SK-N-DZ (cell line): ENCODE results near the gene PPFIA2.
A peak's percentile ranks its signal among the peaks of the same experiment; 100 is the strongest.
"Not testable (repeated sequence)": the region's sequence is repeated elsewhere in the genome, so short reads cannot be mapped to it uniquely, and the experiment has no call there.

ENCODE experiments used
- DNase-seq: peaks from one replicate; pipeline ENCODE4 v3.0.0-alpha.2; 2015; ENCODE audit warnings: low spot score

The PPFIA2 gene

GRCh38 chr12:81670759-81671158 lies 88.4 kb downstream of the PPFIA2 start:
- no peak for DNase-seq

- no peak for DNase-seq
Observed at GRCh38 chr12:81668475-81668874, 90.7 kb downstream of the PPFIA2 start.

GRCh38 chr12:81659310-81659709 lies 99.8 kb downstream of the PPFIA2 start:
- not testable (repeated sequence) for DNase-seq

- peak; percentile 51 for DNase-seq
Observed at GRCh38 chr12:81644503-81644902, 114.6 kb downstream of the PPFIA2 start.

- DNase-seq: no peak
Observed at GRCh38 chr12:81639196-81639595, 120.0 kb downstream of the PPFIA2 start.

- no peak for DNase-seq
Observed at GRCh38 chr12:81633127-81633526, 126.0 kb downstream of the PPFIA2 start.

- DNase-seq: peak; percentile 66
Observed at GRCh38 chr12:81627336-81628189, 131.6 kb downstream of the PPFIA2 start.

- no peak for DNase-seq
Observed at GRCh38 chr12:81626406-81626805, 132.7 kb downstream of the PPFIA2 start.

- DNase-seq: no peak
Observed at GRCh38 chr12:81617915-81618314, 141.2 kb downstream of the PPFIA2 start.

- no peak for DNase-seq
Observed at GRCh38 chr12:81615026-81615588, 144.0 kb downstream of the PPFIA2 start.

- DNase-seq: no peak
Observed at GRCh38 chr12:81610955-81611889, 147.9 kb downstream of the PPFIA2 start.

- no peak for DNase-seq
Observed at GRCh38 chr12:81597928-81598604, 161.1 kb downstream of the PPFIA2 start.

- DNase-seq: no peak
Observed at GRCh38 chr12:81596558-81596957, 162.6 kb downstream of the PPFIA2 start.

- no peak for DNase-seq
Observed at GRCh38 chr12:81591256-81591655, 167.9 kb downstream of the PPFIA2 start.

GRCh38 chr12:81590703-81591102 lies 168.4 kb downstream of the PPFIA2 start:
- not testable (repeated sequence) for DNase-seq

- DNase-seq: no peak
Observed at GRCh38 chr12:81588235-81589008, 170.7 kb downstream of the PPFIA2 start.

GRCh38 chr12:81585787-81586186 lies 173.4 kb downstream of the PPFIA2 start:
- DNase-seq: no peak

- DNase-seq: no peak
Observed at GRCh38 chr12:81573228-81573627, 185.9 kb downstream of the PPFIA2 start.

- no peak for DNase-seq
Observed at GRCh38 chr12:81572411-81572810, 186.7 kb downstream of the PPFIA2 start.

- no peak for DNase-seq
Observed at GRCh38 chr12:81570234-81570633, 188.9 kb downstream of the PPFIA2 start.

- no peak for DNase-seq
Observed at GRCh38 chr12:81564237-81564636, 194.9 kb downstream of the PPFIA2 start.
